HEK293T (cell line): ENCODE data around the gene LIMS2.

Experiments used
- CTCF ChIA-PET: fragments of 350-600 bp; formaldehyde crosslinking; extraction: SDS; loops from one replicate; lab custom pipeline; 2021; ENCODE audit warnings: antibody characterized with exemption, inconsistent platforms; lab: Yijun Ruan, JAX
- POLR2A ChIA-PET: fragments of 350-600 bp; formaldehyde crosslinking; extraction: SDS; loops from one replicate; lab custom pipeline; 2020; ENCODE audit warnings: antibody characterized with exemption, inconsistent platforms; lab: Yijun Ruan, JAX
- DNase-seq: peaks from one replicate; pipeline ENCODE4 v3.0.0; 2012; ENCODE audit warnings: mixed read lengths; ENCODE audit errors: extremely low spot score
- ARNT ChIP-seq: fragments of 450-650 bp; IDR thresholded peaks from 2 replicates; pipeline ENCODE4 v1.6.1; 2017; ENCODE audit warnings: mild to moderate bottlenecking
- BHLHE40 ChIP-seq: fragments of 450-650 bp; IDR thresholded peaks from 2 replicates; pipeline ENCODE4 v1.6.1; 2016; ENCODE audit warnings: mild to moderate bottlenecking, moderate library complexity, borderline replicate concordance
- CTBP1 ChIP-seq: fragments of 450-650 bp; IDR thresholded peaks from 2 replicates; pipeline ENCODE4 v1.6.1; 2016; ENCODE audit warnings: borderline replicate concordance
- ELF4 ChIP-seq: fragments of 450-650 bp; IDR thresholded peaks from 2 replicates; pipeline ENCODE4 v1.6.1; 2017; ENCODE audit warnings: antibody characterized with exemption
- FOXA1 ChIP-seq: fragments of 450-650 bp; IDR thresholded peaks from 2 replicates; pipeline ENCODE4 v1.6.1; 2016; ENCODE audit warnings: mild to moderate bottlenecking
- FOXK2 ChIP-seq: fragments of 450-650 bp; IDR thresholded peaks from 2 replicates; pipeline ENCODE4 v1.6.1; 2016; ENCODE audit warnings: mild to moderate bottlenecking
- FOXM1 ChIP-seq: fragments of 450-650 bp; IDR thresholded peaks from 2 replicates; pipeline ENCODE4 v1.6.1; 2017; ENCODE audit warnings: mild to moderate bottlenecking, borderline replicate concordance
- HDGF ChIP-seq: fragments of 450-650 bp; IDR thresholded peaks from 2 replicates; pipeline ENCODE4 v1.6.1; 2017; ENCODE audit warnings: antibody characterized with exemption, borderline replicate concordance
- L3MBTL2 ChIP-seq: fragments of 450-650 bp; conservative IDR thresholded peaks from 2 replicates; pipeline ENCODE4 v1.6.1; 2016; ENCODE audit warnings: mild to moderate bottlenecking
- LEF1 ChIP-seq: fragments of 450-650 bp; IDR thresholded peaks from 2 replicates; pipeline ENCODE4 v1.6.1; 2017; ENCODE audit warnings: mild to moderate bottlenecking, borderline replicate concordance
- NFRKB ChIP-seq: fragments of 450-650 bp; IDR thresholded peaks from 2 replicates; pipeline ENCODE4 v1.6.1; 2016; ENCODE audit warnings: mild to moderate bottlenecking, moderate library complexity
- SP1 ChIP-seq: fragments of 450-650 bp; IDR thresholded peaks from 2 replicates; pipeline ENCODE4 v1.6.1; 2017
- SUZ12 ChIP-seq: fragments of 450-650 bp; IDR thresholded peaks from 2 replicates; pipeline ENCODE4 v1.6.1; 2016; ENCODE audit warnings: mild to moderate bottlenecking
- TARDBP ChIP-seq: fragments of 450-650 bp; IDR thresholded peaks from 2 replicates; pipeline ENCODE4 v1.6.1; 2016
- ZNF384 ChIP-seq: fragments of 450-650 bp; IDR thresholded peaks from 2 replicates; pipeline ENCODE4 v1.6.1; 2016
- TF ChIP-seq, protein P1 (sequence below): fragments of 450-650 bp; IDR thresholded peaks from 2 replicates; pipeline ENCODE4 v1.6.1; 2016

The LIMS2 gene

DNA sequence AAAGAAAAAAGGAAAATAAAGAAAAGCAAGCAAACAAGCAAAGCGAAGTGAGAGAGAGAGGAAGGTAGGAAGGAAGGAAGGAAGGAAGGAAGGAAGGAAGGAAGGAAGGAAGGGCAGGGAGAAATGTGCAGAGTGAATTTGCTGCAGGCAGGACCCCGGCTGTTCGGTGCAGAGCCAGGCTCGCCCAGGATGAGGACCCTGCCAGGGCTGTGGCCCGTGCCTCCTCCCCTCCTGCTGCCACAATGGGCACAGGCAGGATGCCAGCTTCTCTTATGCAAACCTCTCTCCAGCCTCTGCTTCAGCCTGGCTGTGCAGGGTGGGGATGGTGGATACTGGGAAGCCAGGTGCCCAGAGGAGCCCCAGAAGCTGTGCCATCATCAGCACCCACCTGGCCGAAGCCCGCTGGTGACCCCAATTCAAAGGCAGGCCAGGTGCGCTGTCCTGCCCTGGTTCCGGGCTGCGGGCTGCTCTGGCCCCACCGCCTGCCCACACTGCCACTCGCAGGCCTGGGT, 26.2 kb downstream of the LIMS2 start:
- TF ChIP-seq, protein P1, sequence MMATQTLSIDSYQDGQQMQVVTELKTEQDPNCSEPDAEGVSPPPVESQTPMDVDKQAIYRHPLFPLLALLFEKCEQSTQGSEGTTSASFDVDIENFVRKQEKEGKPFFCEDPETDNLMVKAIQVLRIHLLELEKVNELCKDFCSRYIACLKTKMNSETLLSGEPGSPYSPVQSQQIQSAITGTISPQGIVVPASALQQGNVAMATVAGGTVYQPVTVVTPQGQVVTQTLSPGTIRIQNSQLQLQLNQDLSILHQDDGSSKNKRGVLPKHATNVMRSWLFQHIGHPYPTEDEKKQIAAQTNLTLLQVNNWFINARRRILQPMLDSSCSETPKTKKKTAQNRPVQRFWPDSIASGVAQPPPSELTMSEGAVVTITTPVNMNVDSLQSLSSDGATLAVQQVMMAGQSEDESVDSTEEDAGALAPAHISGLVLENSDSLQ, result no peak
- TF ChIP-seq SP1 (no peak), TARDBP (no peak), FOXK2 (no peak)
- ChIA-PET POLR2A (no interaction called here), CTCF (interaction anchor here (1.0 to 3.9 kb wide), 3 partner anchors 13 to 58 kb away, joined by 3 to 46 read pairs (median 3); no protein-coding TSS in a partner anchor)
- DNase-seq, result no peak

DNA sequence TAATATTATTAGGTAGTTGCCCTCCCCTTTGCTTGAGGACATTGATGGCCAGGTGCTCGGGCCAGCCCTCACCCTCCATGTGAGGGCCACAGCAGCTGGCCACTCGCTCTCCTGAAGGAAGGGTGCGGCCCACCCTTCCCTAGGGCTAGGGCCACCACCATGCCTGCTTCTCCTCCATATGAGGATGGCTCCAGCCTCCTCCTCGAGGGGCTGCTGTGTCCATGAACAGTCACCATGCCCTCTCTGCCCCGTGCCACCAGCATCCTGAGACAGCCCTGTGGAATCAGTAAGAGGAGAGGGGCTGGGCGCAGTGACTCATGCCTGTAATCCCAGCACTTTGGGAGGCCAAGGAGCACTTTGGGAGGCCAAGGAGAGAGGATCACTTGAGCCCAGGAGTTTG, 27.0 kb downstream of the LIMS2 start:
- POLR2A ChIA-PET, result no interaction called here
- CTCF ChIA-PET, result interaction anchor here (3.9 kb wide), 1 partner anchor 57 kb away, joined by 46 read pairs; no protein-coding TSS in a partner anchor
- no peak for DNase-seq
- TF ChIP-seq NFRKB (no peak), TARDBP (no peak), L3MBTL2 (no peak), LEF1 (no peak), HDGF (no peak), SUZ12 (no peak), CTBP1 (no peak), ELF4 (no peak), FOXK2 (no peak), FOXM1 (no peak)

DNA sequence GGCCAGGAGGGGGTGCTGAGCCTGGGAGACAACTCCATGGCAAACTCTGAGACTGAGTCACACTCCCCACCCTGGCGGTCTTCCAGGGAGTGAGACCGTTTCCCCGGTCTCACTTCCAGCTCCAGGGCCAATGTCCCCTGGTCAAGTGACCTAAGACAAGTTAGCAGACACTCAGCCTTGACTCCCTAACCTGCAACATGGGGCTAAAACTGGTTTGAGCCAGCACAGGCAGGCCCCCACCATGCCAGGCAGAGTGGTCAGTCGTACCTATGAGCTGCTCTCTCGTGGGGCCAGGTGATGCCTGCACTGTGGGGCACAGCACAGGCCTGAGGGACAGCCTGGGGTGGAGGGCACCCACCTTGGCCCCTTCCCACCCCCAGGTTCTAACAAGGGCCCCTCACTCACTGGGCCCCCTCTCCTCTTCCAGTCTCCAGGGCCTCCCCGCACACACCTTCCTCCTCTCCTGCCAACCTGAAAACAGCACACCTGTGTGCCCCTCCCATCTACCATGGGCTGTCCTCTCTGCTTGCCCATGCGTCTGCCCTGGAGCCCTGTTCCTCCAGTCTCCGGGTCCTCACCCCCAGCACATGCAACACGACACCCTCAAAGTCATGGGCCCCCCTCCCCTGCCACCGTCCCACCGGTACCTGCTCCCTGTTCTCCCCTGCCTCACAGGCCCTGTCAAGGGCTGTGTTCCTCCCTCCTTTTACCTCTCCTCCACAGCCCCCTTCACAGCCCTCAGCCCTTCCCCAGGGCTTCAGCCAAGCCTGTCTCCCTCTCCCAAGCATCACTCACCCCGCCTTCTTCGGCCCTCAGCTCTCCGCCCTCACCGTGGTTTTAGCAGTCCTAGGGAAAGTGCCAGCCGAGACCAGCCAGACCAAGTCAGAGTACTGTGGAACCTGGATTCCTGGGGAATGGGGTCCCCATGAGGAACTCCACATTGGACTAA, 27.8 kb downstream of the LIMS2 start:
- DNase-seq, result no peak
- ChIA-PET POLR2A (no interaction called here), CTCF (interaction anchor here (1.4 to 3.9 kb wide), 2 partner anchors 56 kb away, joined by 9 to 46 read pairs; no protein-coding TSS in a partner anchor)
- TF ChIP-seq FOXM1 (no peak), HDGF (no peak), SP1 (no peak), TARDBP (no peak), BHLHE40 (no peak), FOXK2 (no peak), FOXA1 (no peak), SUZ12 (no peak), ZNF384 (no peak), NFRKB (no peak), ELF4 (no peak), ARNT (no peak), CTBP1 (no peak), L3MBTL2 (no peak), LEF1 (no peak)
- TF ChIP-seq, protein P1, result no peak

DNA sequence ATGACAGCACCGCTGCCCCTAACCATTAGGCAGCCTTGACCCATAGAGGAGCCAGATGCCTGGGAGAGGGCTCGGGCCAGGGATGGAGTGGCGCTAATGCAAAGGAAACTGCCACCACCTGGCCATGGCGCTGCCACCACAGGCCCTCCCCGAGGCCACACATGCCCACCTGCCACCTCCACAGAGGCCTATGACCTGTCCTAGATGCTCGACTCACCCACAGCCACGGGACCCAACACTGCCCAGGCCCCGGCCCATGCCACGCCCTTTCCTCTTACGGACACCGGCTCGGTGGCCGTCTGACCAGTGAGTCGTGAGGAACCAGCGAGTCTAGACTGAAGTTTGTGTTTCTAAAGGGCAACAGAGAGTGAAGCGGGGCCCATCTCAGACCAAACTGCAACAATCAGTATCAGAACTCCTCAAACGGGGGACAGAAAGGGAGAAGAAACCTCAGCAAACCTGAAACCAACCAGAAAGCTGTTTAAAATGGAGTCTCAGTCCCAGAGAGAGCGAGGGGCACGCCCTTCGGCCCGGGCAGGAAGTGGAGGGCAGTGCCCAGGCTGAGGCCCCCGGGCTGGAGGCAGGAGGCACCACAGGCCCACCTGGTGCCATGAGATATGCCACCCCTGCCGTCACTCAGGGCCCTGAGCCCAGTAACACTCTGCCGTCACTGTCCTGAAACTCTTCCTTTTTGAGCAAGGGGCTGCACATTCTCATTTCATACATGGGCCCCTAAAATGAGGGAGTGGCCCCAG, 28.7 kb downstream of the LIMS2 start:
- CTCF ChIA-PET, result interaction anchor here (1.4 kb wide), 1 partner anchor 55 kb away, joined by 9 read pairs; no protein-coding TSS in a partner anchor
- POLR2A ChIA-PET, result no interaction called here

More for the DNA sequence above, 28.7 kb downstream of the LIMS2 start:
- DNase-seq, result no peak
- TF ChIP-seq ARNT, result no peak
- TF ChIP-seq SUZ12, result no peak
- no peak for TF ChIP-seq FOXM1
- no peak for TF ChIP-seq BHLHE40
- TF ChIP-seq NFRKB, result no peak
- TF ChIP-seq FOXA1, result no peak
- no peak for TF ChIP-seq SP1
- no peak for TF ChIP-seq CTBP1
- no peak for TF ChIP-seq L3MBTL2
- TF ChIP-seq TARDBP, result no peak
- no peak for TF ChIP-seq ELF4
- TF ChIP-seq, protein P1, result no peak
- TF ChIP-seq LEF1, result no peak
- no peak for TF ChIP-seq FOXK2
- TF ChIP-seq HDGF, result no peak
- TF ChIP-seq ZNF384, result no peak
